Measurements from ENCODE around the gene SNRK. TPM values are rescaled to one million over a fixed set of nuclear protein-coding genes. Genes with fewer than 3 reads are reported as not detected.

The SNRK gene
- total RNA-seq, 1 donor from 2014 or later = 50.6 TPM

- Histone ChIP-seq H3K9me3 (ENCODE audit: control insufficient read depth in 3 of 3, low read length in 3 of 3) (no peaks in the 10 kb centered on the region), H3K27ac (ENCODE audit: low read depth, low read length) (no peak overlapping the region), H3K36me3 (ENCODE audit: control insufficient read depth in 3 of 3, insufficient read depth in 3 of 3, low read length in 3 of 3) (no peaks in the 10 kb centered on the region), H3K27me3 (ENCODE audit: control insufficient read depth in 3 of 3, insufficient read depth in 3 of 3, low read length in 3 of 3) (no peaks in the 10 kb centered on the region), H3K4me3 (ENCODE audit: low read length in 3 of 3) (no peak overlapping the region), H3K9ac (ENCODE audit: low read depth in 1 of 3, low read length in 3 of 3) (no peak overlapping the region), H3K4me1 (ENCODE audit: control insufficient read depth in 3 of 3, insufficient read depth in 3 of 3, low read length in 3 of 3) (peaks cover 21 to 25% (median 25%) of the 10 kb centered on the region in 3 donors)
Observed at GRCh38 chr3:43391621-43392020, 105.3 kb downstream of the SNRK start.

- H3K27ac ChIP-seq (ENCODE audit: low read depth, low read length) = peak overlapping the region; percentile 64
- H3K9ac ChIP-seq (ENCODE audit: low read depth in 1 of 3, low read length in 3 of 3) = no peak overlapping the region
- H3K27me3 ChIP-seq (ENCODE audit: control insufficient read depth in 3 of 3, insufficient read depth in 3 of 3, low read length in 3 of 3) = no peaks in the 10 kb centered on the region
- peaks cover 15 to 21% (median 19%) of the 10 kb centered on the region in 3 donors for H3K4me1 ChIP-seq (ENCODE audit: control insufficient read depth in 3 of 3, insufficient read depth in 3 of 3, low read length in 3 of 3)
- H3K4me3 ChIP-seq (ENCODE audit: low read length in 3 of 3) = no peak overlapping the region
- H3K9me3 ChIP-seq (ENCODE audit: control insufficient read depth in 3 of 3, low read length in 3 of 3) = no peaks in the 10 kb centered on the region
- no peaks in the 10 kb centered on the region for H3K36me3 ChIP-seq (ENCODE audit: control insufficient read depth in 3 of 3, insufficient read depth in 3 of 3, low read length in 3 of 3)
Observed at GRCh38 chr3:43394041-43394554, 107.8 kb downstream of the SNRK start.

- peaks cover 1 to 7% (median 4%) of the 10 kb centered on the region in 3 donors for H3K4me1 ChIP-seq (ENCODE audit: control insufficient read depth in 3 of 3, insufficient read depth in 3 of 3, low read length in 3 of 3)
- peak overlapping the region; percentile 26 for H3K27ac ChIP-seq (ENCODE audit: low read depth, low read length)
- H3K4me3 ChIP-seq (ENCODE audit: low read length in 3 of 3) = no peak overlapping the region
- H3K9ac ChIP-seq (ENCODE audit: low read depth in 1 of 3, low read length in 3 of 3) = no peak overlapping the region
- no peaks in the 10 kb centered on the region for H3K9me3 ChIP-seq (ENCODE audit: control insufficient read depth in 3 of 3, low read length in 3 of 3)
- H3K36me3 ChIP-seq (ENCODE audit: control insufficient read depth in 3 of 3, insufficient read depth in 3 of 3, low read length in 3 of 3) = no peaks in the 10 kb centered on the region
- no peaks in the 10 kb centered on the region for H3K27me3 ChIP-seq (ENCODE audit: control insufficient read depth in 3 of 3, insufficient read depth in 3 of 3, low read length in 3 of 3)
Observed at GRCh38 chr3:43399034-43399433, 112.7 kb downstream of the SNRK start.

- Histone ChIP-seq H3K36me3 (ENCODE audit: control insufficient read depth in 3 of 3, insufficient read depth in 3 of 3, low read length in 3 of 3) (no peaks in the 10 kb centered on the region), H3K27ac (ENCODE audit: low read depth, low read length) (no peak overlapping the region), H3K27me3 (ENCODE audit: control insufficient read depth in 3 of 3, insufficient read depth in 3 of 3, low read length in 3 of 3) (no peaks in the 10 kb centered on the region)
Observed at GRCh38 chr3:43400167-43400566, 113.8 kb downstream of the SNRK start.

More at GRCh38 chr3:43400167-43400566, 113.8 kb downstream of the SNRK start:
- peaks cover 0 to 7% (median 0%) of the 10 kb centered on the region in 3 donors for H3K4me1 ChIP-seq (ENCODE audit: control insufficient read depth in 3 of 3, insufficient read depth in 3 of 3, low read length in 3 of 3)
- H3K9me3 ChIP-seq (ENCODE audit: control insufficient read depth in 3 of 3, low read length in 3 of 3) = no peaks in the 10 kb centered on the region
- H3K4me3 ChIP-seq (ENCODE audit: low read length in 3 of 3) = no peak overlapping the region
- no peak overlapping the region for H3K9ac ChIP-seq (ENCODE audit: low read depth in 1 of 3, low read length in 3 of 3)

Other genes with a start within 250 kb of the SNRK start
- gene POMGNT2, start 180.5 kb upstream of the SNRK start, total RNA-seq = 13.0 TPM